Activated B cell treated with CpG ODN at 0.5 μM for 24 hours (primary cell): ENCODE measurements around the gene SYNJ2. TPM values are rescaled to one million over a fixed set of nuclear protein-coding genes. Genes with fewer than 3 reads are reported as not detected.
"Not testable (repeated sequence)": the region's sequence is repeated elsewhere in the genome, so short reads cannot be mapped to it uniquely, and the experiment has no call there.

Experiments
- ATAC-seq: fragments of 200-7000 bp; cut with Tn5 transposase; one replicate; pipeline ENCODE4 v1.10.0; 2021; ENCODE audit warnings: low read depth, mild to moderate bottlenecking, moderate library complexity
- CTCF ChIA-PET: fragments of 350-600 bp; sonication (Branson Sonifier 250); formaldehyde crosslinking; loops from one replicate; lab custom pipeline; 2021; ENCODE audit warnings: antibody characterized with exemption; lab: Charles Lee
- POLR2A ChIA-PET: fragments of 350-600 bp; sonication (Branson Sonifier 250); formaldehyde crosslinking; loops from one replicate; lab custom pipeline; 2021; ENCODE audit warnings: antibody characterized with exemption; lab: Charles Lee
- DNase-seq: peaks from one replicate; pipeline ENCODE4 v3.0.0; 2022
- H3K27ac Mint-ChIP-seq: one replicate; pipeline ENCODE4 v1.8.0; 2020; ENCODE audit warnings: mixed read lengths
- H3K27me3 Mint-ChIP-seq: one replicate; pipeline ENCODE4 v1.8.0; 2021; ENCODE audit warnings: mixed read lengths
- H3K36me3 Mint-ChIP-seq: one replicate; pipeline ENCODE4 v1.8.0; 2021; ENCODE audit warnings: low read depth, mixed read lengths
- H3K4me1 Mint-ChIP-seq: one replicate; pipeline ENCODE4 v1.8.0; 2021; ENCODE audit warnings: mixed read lengths
- H3K4me3 Mint-ChIP-seq: one replicate; pipeline ENCODE4 v1.8.0; 2020; ENCODE audit warnings: mild to moderate bottlenecking, mixed read lengths
- H3K9me3 Mint-ChIP-seq: one replicate; pipeline ENCODE4 v1.8.0; 2020; ENCODE audit warnings: mixed read lengths
- CTCF ChIP-seq: fragments of 200-600 bp; IDR thresholded peaks from one replicate; pipeline ENCODE4 v1.8.0; 2022; ENCODE audit warnings: antibody characterized with exemption, mild to moderate bottlenecking
- intact Hi-C: fragments of 100-400 bp; cut with micrococcal nuclease; formaldehyde crosslinking; loops from one replicate; pipeline ENCODE4 v1.15.1; 2024
- total RNA-seq: library from RNA; stranded (reverse); gene quantifications from 2 replicates; pipeline ENCODE4 v1.2.3, GENCODE V29; 2022

SYNJ2 gene, protein sequence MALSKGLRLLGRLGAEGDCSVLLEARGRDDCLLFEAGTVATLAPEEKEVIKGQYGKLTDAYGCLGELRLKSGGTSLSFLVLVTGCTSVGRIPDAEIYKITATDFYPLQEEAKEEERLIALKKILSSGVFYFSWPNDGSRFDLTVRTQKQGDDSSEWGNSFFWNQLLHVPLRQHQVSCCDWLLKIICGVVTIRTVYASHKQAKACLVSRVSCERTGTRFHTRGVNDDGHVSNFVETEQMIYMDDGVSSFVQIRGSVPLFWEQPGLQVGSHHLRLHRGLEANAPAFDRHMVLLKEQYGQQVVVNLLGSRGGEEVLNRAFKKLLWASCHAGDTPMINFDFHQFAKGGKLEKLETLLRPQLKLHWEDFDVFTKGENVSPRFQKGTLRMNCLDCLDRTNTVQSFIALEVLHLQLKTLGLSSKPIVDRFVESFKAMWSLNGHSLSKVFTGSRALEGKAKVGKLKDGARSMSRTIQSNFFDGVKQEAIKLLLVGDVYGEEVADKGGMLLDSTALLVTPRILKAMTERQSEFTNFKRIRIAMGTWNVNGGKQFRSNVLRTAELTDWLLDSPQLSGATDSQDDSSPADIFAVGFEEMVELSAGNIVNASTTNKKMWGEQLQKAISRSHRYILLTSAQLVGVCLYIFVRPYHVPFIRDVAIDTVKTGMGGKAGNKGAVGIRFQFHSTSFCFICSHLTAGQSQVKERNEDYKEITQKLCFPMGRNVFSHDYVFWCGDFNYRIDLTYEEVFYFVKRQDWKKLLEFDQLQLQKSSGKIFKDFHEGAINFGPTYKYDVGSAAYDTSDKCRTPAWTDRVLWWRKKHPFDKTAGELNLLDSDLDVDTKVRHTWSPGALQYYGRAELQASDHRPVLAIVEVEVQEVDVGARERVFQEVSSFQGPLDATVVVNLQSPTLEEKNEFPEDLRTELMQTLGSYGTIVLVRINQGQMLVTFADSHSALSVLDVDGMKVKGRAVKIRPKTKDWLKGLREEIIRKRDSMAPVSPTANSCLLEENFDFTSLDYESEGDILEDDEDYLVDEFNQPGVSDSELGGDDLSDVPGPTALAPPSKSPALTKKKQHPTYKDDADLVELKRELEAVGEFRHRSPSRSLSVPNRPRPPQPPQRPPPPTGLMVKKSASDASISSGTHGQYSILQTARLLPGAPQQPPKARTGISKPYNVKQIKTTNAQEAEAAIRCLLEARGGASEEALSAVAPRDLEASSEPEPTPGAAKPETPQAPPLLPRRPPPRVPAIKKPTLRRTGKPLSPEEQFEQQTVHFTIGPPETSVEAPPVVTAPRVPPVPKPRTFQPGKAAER (N-terminal part only)
- total RNA-seq = 20.7 and 25.0 TPM in 2 replicates

GRCh38 chr6:157981395-157982101 lies at the start of gene SYNJ2:
Gene SYNJ2 (plus strand): TSS chr6:157981863. CDS start chr6:157981962, 99 bp downstream.
- ChIA-PET CTCF (interaction anchor here (0.6 to 5.3 kb wide), 5 partner anchors 8 to 183 kb away, joined by 3 to 28 read pairs (median 4); no protein-coding TSS in a partner anchor), POLR2A (interaction anchor here (0.6 to 5.7 kb wide), 5 partner anchors 37 to 746 kb away, joined by 3 to 32 read pairs (median 3); no protein-coding TSS in a partner anchor)
- Mint-ChIP-seq H3K27ac (peak within 1 kb of the TSS; percentile 77), H3K9me3 (no peaks in the 10 kb centered on the region), H3K4me1 (peaks cover 43% of the 10 kb centered on the region), H3K4me3 (peak within 1 kb of the TSS; percentile 89), H3K27me3 (no peaks in the 10 kb centered on the region), H3K36me3 (peaks cover 2% of the 10 kb centered on the region)
- intact Hi-C loops = loop anchor here (1.0 to 5.0 kb wide), 6 partner anchors 9 to 219 kb away; partner anchors contain the start of genes GTF2H5 and SERAC1
- ATAC-seq (peak; percentile 86), DNase-seq (peak; percentile 78)
- no peak for TF ChIP-seq CTCF

DNA sequence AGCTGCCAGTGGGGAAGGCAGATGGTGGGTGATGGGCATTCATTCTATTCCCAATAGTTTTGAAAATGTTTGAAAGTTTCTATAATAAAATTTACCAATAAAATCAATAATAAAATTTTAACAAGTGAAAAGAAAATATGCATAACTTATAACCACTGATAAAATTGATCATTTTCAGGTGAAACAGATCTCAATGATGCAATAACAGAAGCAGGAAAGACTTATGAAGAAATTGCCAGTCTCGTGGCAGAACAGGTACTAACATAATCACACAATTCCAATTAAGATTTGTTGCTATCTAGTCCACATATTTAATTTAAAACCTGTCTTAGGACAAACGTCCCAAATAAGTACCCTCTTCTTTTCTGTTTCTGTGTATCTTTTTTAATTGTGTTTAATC lies 45.9 kb upstream of the SYNJ2 start:
- POLR2A ChIA-PET = interaction anchor here (0.6 kb wide), 1 partner anchor 14 kb away, joined by 4 read pairs; no protein-coding TSS in a partner anchor

DNA sequence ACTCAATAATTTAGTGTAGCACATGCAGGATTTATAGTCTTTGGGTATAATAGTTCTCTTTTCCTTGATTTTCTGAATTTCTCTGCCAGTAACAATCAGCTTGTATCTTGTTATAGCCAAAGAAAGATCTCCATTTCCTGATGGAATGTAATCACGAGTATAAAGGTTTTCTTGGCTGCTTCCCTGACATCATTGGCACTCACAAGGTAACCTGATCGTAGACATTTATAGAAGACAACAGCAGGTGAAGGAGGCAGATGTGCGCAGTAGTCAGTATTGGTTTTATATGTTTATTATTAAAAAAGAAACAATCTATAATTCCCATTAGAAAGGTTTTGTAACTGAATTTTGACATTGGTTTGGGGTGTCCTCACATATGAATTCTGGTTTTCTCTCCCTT lies 44.3 kb upstream of the SYNJ2 start:
- Mint-ChIP-seq H3K4me3 (no peak overlapping the region), H3K36me3 (peaks cover 86% of the 10 kb centered on the region), H3K9me3 (no peaks in the 10 kb centered on the region), H3K27me3 (no peaks in the 10 kb centered on the region), H3K27ac (no peak overlapping the region), H3K4me1 (no peaks in the 10 kb centered on the region)
- DNase-seq (no peak), ATAC-seq (no peak)
- ChIA-PET POLR2A (interaction anchor here (1.5 kb wide), 1 partner anchor 88 kb away, joined by 3 read pairs; no protein-coding TSS in a partner anchor), CTCF (no interaction called here)
- no peak for TF ChIP-seq CTCF
- intact Hi-C loops = no loop called here

More for the DNA sequence above, 45.9 kb upstream of the SYNJ2 start:
- H3K9me3 Mint-ChIP-seq = no peaks in the 10 kb centered on the region
- no peaks in the 10 kb centered on the region for H3K27me3 Mint-ChIP-seq
- H3K36me3 Mint-ChIP-seq = peaks cover 84% of the 10 kb centered on the region
- no peak overlapping the region for H3K4me3 Mint-ChIP-seq
- TF ChIP-seq CTCF = no peak
- no peak overlapping the region for H3K27ac Mint-ChIP-seq
- intact Hi-C loops = no loop called here
- no peak for ATAC-seq
- DNase-seq = no peak
- no peaks in the 10 kb centered on the region for H3K4me1 Mint-ChIP-seq
- CTCF ChIA-PET = no interaction called here

GRCh38 chr6:157937916-157938315 lies 43.7 kb upstream of the SYNJ2 start:
- DNase-seq (no peak), ATAC-seq (no peak)
- no peaks in the 10 kb centered on the region for H3K9me3 Mint-ChIP-seq
- H3K36me3 Mint-ChIP-seq = peaks cover 86% of the 10 kb centered on the region
- H3K27ac Mint-ChIP-seq = no peak overlapping the region
- no peak overlapping the region for H3K4me3 Mint-ChIP-seq
- intact Hi-C loops = no loop called here
- no peak for TF ChIP-seq CTCF
- ChIA-PET POLR2A (no interaction called here), CTCF (no interaction called here)
- no peaks in the 10 kb centered on the region for H3K27me3 Mint-ChIP-seq
- H3K4me1 Mint-ChIP-seq = no peaks in the 10 kb centered on the region

GRCh38 chr6:157940375-157941036 lies 41.2 kb upstream of the SYNJ2 start:
- intact Hi-C loops, H3K27ac Mint-ChIP-seq, DNase-seq, CTCF ChIA-PET, H3K9me3 Mint-ChIP-seq, H3K4me3 Mint-ChIP-seq, ATAC-seq, H3K27me3 Mint-ChIP-seq, POLR2A ChIA-PET, H3K4me1 Mint-ChIP-seq: not testable (repeated sequence)
- peaks cover 91% of the 10 kb centered on the region for H3K36me3 Mint-ChIP-seq
